ENCODE data around the gene WNT5A. TPM values are rescaled to one million over a fixed set of nuclear protein-coding genes. Genes with fewer than 3 reads are reported as not detected.

The WNT5A gene
- total and polyA plus RNA-seq, 2 experiments from 2014 or later: 76.1 to 298 TPM

GRCh38 chr3:55471084-55471483 is 16.0 kb downstream of the WNT5A start:
- no peak for DNase-seq
- Histone ChIP-seq H3F3A (ENCODE audit: insufficient read depth) (peaks cover 49% of the 10 kb centered on the region), H3K36me3 (ENCODE audit: low read depth) (peaks cover 49% of the 10 kb centered on the region), H3K9me3 (ENCODE audit: low read depth) (no peaks in the 10 kb centered on the region), H3K4me1 (ENCODE audit: insufficient read depth) (peaks cover 39% of the 10 kb centered on the region), H4K20me1 (ENCODE audit: insufficient read depth) (no peaks in the 10 kb centered on the region), H2AFZ (no peak overlapping the region), H3K27me3 (replicated peaks; ENCODE audit: insufficient read depth) (no peaks in the 10 kb centered on the region), H3K79me2 (ENCODE audit: insufficient read depth) (peaks cover 68% of the 10 kb centered on the region), H3K9me2 (ENCODE audit: insufficient read depth) (no peaks in the 10 kb centered on the region), H3K27ac (0 out of 2 replicates have a peak overlapping the region, but pooled peaks have one; percentile 5), H3K9ac (no peak overlapping the region), H3K4me3 (no peak overlapping the region), H3K4me2 (ENCODE audit: unreplicated experiment) (no peak overlapping the region)
- no peak for TF ChIP-seq EZH2 (IDR thresholded peaks at IDR 0.05; ENCODE audit: insufficient read depth, poor library complexity, severe bottlenecking)
- TF ChIP-seq EZH2phosphoT487 (IDR thresholded peaks at IDR 0.05; ENCODE audit: insufficient read depth, low read depth): no peak
- in situ Hi-C loops (cut with MboI): no loop called here
- WGBS, 2 experiments (ENCODE audit: low coverage in 1 of 2, low lambda C conversion rate in 2 of 2, missing lambda C conversion rate in 2 of 2): 91 to 95% methylated on average over 4 of the region's 4 CpGs

- no peak for DNase-seq
Observed at GRCh38 chr3:55469957-55470526, 17.1 kb downstream of the WNT5A start.

GRCh38 chr3:55468251-55468650 is 18.9 kb downstream of the WNT5A start:
- Histone ChIP-seq H3K27ac (peak overlapping the region; percentile 76), H4K20me1 (ENCODE audit: insufficient read depth) (no peaks in the 10 kb centered on the region), H3K79me2 (ENCODE audit: insufficient read depth) (peaks cover 47% of the 10 kb centered on the region), H3F3A (ENCODE audit: insufficient read depth) (peaks cover 67% of the 10 kb centered on the region), H3K4me1 (ENCODE audit: insufficient read depth) (peaks cover 38% of the 10 kb centered on the region), H3K9me3 (ENCODE audit: low read depth) (no peaks in the 10 kb centered on the region), H3K4me3 (no peak overlapping the region), H3K4me2 (ENCODE audit: unreplicated experiment) (peak overlapping the region; percentile 51), H3K27me3 (replicated peaks; ENCODE audit: insufficient read depth) (no peaks in the 10 kb centered on the region), H3K36me3 (ENCODE audit: low read depth) (peaks cover 47% of the 10 kb centered on the region), H3K9me2 (ENCODE audit: insufficient read depth) (no peaks in the 10 kb centered on the region), H2AFZ (no peak overlapping the region), H3K9ac (peak overlapping the region; percentile 61; the same call in 1 of the 2 replicates)
- DNase-seq: peak; percentile 82
- TF ChIP-seq EZH2phosphoT487 (IDR thresholded peaks at IDR 0.05; ENCODE audit: insufficient read depth, low read depth) (no peak), EZH2 (IDR thresholded peaks at IDR 0.05; ENCODE audit: insufficient read depth, poor library complexity, severe bottlenecking) (no peak)
- WGBS, 2 experiments (ENCODE audit: low coverage in 1 of 2, low lambda C conversion rate in 2 of 2, missing lambda C conversion rate in 2 of 2): 33 to 38% methylated on average over 5 of the region's 5 CpGs
- in situ Hi-C loops (cut with MboI): no loop called here

More at GRCh38 chr3:55469957-55470526, 17.1 kb downstream of the WNT5A start:
- WGBS, 2 experiments (ENCODE audit: low coverage in 1 of 2, low lambda C conversion rate in 2 of 2, missing lambda C conversion rate in 2 of 2): 90 to 93% methylated on average over 32 of the region's 32 CpGs
- Histone ChIP-seq H2AFZ (no peak overlapping the region), H4K20me1 (ENCODE audit: insufficient read depth) (no peaks in the 10 kb centered on the region), H3K79me2 (ENCODE audit: insufficient read depth) (peaks cover 58% of the 10 kb centered on the region), H3K4me3 (no peak overlapping the region), H3K4me1 (ENCODE audit: insufficient read depth) (peaks cover 38% of the 10 kb centered on the region), H3K27me3 (replicated peaks; ENCODE audit: insufficient read depth) (no peaks in the 10 kb centered on the region), H3K4me2 (ENCODE audit: unreplicated experiment) (no peak overlapping the region), H3K36me3 (ENCODE audit: low read depth) (peaks cover 56% of the 10 kb centered on the region), H3K9me3 (ENCODE audit: low read depth) (no peaks in the 10 kb centered on the region), H3K9me2 (ENCODE audit: insufficient read depth) (no peaks in the 10 kb centered on the region), H3K9ac (no peak overlapping the region), H3F3A (ENCODE audit: insufficient read depth) (peaks cover 53% of the 10 kb centered on the region), H3K27ac (peak overlapping the region; percentile 76; the same call in 1 of the 2 replicates)
- in situ Hi-C loops (cut with MboI): no loop called here
- TF ChIP-seq EZH2phosphoT487 (IDR thresholded peaks at IDR 0.05; ENCODE audit: insufficient read depth, low read depth): no peak
- no peak for TF ChIP-seq EZH2 (IDR thresholded peaks at IDR 0.05; ENCODE audit: insufficient read depth, poor library complexity, severe bottlenecking)

GRCh38 chr3:55467099-55467498 is 20.0 kb downstream of the WNT5A start:
- no peaks in the 10 kb centered on the region for H3K9me2 ChIP-seq (ENCODE audit: insufficient read depth)
- H3K79me2 ChIP-seq (ENCODE audit: insufficient read depth): peaks cover 35% of the 10 kb centered on the region
- peak overlapping the region; percentile 76 for H3K27ac ChIP-seq
- peak overlapping the region; percentile 61 for H3K9ac ChIP-seq
- H3K36me3 ChIP-seq (ENCODE audit: low read depth): peaks cover 35% of the 10 kb centered on the region
- H3K9me3 ChIP-seq (ENCODE audit: low read depth): no peaks in the 10 kb centered on the region
- in situ Hi-C loops (cut with MboI): no loop called here
- H3K27me3 ChIP-seq (replicated peaks; ENCODE audit: insufficient read depth): no peaks in the 10 kb centered on the region
- no peak for TF ChIP-seq EZH2 (IDR thresholded peaks at IDR 0.05; ENCODE audit: insufficient read depth, poor library complexity, severe bottlenecking)
- TF ChIP-seq EZH2phosphoT487 (IDR thresholded peaks at IDR 0.05; ENCODE audit: insufficient read depth, low read depth): no peak
- H3K4me2 ChIP-seq (ENCODE audit: unreplicated experiment): peak overlapping the region; percentile 51
- H4K20me1 ChIP-seq (ENCODE audit: insufficient read depth): no peaks in the 10 kb centered on the region
- peaks cover 60% of the 10 kb centered on the region for H3F3A ChIP-seq (ENCODE audit: insufficient read depth)
- H3K4me1 ChIP-seq (ENCODE audit: insufficient read depth): peaks cover 40% of the 10 kb centered on the region
- peak overlapping the region; percentile 29 for H3K4me3 ChIP-seq
- H2AFZ ChIP-seq: no peak overlapping the region
- WGBS, 2 experiments (ENCODE audit: low coverage in 1 of 2, low lambda C conversion rate in 2 of 2, missing lambda C conversion rate in 2 of 2): 0% methylated on average over 2 of the region's 2 CpGs
- DNase-seq: peak; percentile 77

Measured in GM23248 (cell line).